HG03460 (cell line): ENCODE results near the gene UPF3B.
"Not testable (repeated sequence)": the region's sequence is repeated elsewhere in the genome, so short reads cannot be mapped to it uniquely, and the experiment has no call there.

Source experiments
- ATAC-seq: cut with Tn5 transposase; IDR thresholded peaks from one replicate; pipeline ENCODE4 v1.9.1; 2021; ENCODE audit not compliant: unreplicated experiment

Gene UPF3B

DNA sequence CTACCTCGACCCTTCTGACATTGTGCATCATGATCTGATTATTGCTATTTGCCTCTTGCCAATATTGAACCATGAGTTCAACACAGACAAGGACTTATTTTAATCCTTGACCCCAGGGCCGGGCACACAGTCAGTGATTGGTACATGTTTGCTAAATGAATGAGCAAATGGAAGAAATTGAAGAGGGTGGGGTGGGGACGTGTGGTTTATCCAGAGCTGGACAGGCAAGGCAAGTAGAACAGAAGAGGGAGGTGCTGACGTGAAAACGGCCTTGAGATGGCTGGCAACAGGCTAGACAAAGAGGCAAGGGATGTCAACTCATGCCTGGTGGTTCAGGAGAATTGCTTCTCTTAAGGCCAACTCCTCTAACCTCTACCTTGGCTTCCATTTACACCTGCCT, 28.5 kb downstream of the UPF3B start:
- not testable (repeated sequence) for ATAC-seq

DNA sequence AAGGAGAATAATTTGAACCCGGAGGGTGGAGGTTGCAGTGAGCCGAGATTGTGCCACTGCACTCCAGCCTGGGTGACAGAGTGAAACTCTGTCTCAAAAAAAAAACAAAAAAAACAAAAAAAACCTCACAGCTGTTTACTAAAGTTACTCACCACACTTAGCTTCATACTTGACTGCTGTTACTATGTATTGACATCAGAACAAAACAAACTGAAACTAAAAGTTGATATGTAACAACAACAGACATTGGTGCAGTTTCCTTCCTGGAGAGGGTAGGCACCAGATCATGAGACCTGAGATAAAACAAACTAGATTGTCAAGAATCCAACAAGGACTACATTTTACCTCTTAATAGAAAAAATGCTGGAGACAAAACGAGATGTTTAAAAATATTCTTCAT, 31.1 kb downstream of the UPF3B start:
- ATAC-seq: peak; percentile 93

DNA sequence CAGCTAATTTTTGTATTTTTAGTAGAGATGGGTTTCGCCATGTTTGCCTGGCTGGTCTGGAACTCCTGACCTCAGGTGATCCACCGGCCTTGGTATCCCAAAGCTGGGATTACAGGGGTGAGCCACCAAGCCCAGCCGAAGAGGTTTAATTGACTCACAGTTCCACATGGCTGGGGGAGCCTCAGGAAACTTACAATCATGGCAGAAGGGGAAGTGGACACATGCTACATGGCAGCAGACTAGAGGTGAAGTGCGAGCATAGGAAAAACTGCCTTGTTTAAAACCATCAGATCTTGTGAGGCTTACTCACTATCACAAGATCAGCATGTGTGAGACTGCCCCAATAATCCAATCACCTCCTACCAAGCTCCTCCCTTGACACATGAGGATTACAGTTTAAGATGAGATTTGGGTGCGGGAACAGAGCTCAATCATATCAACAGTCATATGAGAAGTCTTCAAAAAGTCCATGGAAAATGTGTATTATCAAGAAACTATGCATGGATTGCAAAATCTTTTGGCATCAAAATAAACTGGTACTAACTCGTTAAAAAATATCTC, 35.6 kb downstream of the UPF3B start:
- no peak for ATAC-seq

DNA sequence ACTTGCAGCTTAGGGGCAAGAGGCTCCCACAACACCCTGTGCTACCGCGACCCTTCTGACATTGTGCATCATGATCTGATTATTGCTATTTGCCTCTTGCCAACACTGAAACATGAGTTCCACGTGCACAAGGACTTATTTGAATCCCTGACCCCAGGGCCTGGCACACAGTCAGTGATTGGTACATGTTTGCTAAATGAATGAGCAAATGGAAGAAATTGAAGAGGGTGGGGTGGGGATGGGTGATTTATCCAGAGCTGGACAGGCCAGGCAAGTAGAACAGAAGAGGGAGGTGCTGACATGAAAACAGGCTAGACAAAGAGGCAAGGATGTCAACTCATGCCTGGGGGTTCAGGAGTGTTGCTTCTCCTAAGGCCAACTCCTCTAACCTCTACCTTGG, 36.5 kb downstream of the UPF3B start:
- no peak for ATAC-seq

DNA sequence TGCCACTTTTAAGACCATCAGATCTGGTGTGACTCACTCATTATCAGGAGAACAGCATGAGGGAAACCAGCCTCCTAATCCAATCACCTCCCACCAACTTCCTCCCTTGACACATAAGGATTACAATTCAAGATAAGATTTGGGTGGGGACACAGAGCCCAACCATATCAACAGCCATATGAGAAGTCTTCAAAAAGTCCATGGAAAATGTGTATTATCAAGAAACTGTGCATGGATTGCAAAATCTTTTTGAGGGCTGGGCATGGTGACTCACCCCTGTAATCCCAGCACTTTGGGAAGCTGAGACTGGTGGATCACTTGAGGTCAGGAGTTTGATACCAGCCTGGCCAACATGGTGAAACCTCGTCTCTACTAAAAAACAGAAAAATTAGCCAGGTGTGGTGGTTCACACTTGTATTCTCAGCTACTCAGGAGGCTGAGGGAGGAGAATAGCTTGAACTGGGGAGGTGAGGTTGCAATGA, 43.5 kb downstream of the UPF3B start:
- ATAC-seq: no peak

DNA sequence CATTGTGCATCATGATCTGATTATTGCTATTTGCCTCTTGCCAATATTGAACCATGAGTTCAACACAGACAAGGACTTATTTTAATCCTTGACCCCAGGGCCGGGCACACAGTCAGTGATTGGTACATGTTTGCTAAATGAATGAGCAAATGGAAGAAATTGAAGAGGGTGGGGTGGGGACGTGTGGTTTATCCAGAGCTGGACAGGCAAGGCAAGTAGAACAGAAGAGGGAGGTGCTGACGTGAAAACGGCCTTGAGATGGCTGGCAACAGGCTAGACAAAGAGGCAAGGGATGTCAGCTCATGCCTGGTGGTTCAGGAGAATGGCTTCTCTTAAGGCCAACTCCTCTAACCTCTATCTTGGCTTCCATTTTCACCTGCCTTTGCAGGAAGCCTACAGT, 44.3 kb downstream of the UPF3B start:
- not testable (repeated sequence) for ATAC-seq

DNA sequence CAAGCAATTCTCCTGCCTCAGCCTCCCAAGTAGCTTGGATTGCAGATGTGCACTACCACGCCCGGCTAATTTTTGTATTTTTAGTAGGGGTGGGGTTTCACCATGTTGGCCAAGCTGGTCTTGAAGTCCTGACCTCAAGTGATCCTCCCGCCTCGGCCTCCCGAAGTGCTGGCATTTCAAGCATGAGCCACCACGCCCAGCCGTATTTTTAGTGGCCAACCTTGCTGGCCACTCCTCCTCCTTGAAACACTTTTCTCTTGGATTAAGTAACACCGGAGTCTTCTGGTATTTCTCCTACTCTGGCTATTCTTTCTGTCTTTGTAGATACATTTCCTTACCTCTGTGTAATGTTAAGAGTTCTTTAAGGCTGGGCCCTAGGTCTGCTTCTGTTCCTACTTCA, 50.2 kb downstream of the UPF3B start:
- no peak for ATAC-seq

DNA sequence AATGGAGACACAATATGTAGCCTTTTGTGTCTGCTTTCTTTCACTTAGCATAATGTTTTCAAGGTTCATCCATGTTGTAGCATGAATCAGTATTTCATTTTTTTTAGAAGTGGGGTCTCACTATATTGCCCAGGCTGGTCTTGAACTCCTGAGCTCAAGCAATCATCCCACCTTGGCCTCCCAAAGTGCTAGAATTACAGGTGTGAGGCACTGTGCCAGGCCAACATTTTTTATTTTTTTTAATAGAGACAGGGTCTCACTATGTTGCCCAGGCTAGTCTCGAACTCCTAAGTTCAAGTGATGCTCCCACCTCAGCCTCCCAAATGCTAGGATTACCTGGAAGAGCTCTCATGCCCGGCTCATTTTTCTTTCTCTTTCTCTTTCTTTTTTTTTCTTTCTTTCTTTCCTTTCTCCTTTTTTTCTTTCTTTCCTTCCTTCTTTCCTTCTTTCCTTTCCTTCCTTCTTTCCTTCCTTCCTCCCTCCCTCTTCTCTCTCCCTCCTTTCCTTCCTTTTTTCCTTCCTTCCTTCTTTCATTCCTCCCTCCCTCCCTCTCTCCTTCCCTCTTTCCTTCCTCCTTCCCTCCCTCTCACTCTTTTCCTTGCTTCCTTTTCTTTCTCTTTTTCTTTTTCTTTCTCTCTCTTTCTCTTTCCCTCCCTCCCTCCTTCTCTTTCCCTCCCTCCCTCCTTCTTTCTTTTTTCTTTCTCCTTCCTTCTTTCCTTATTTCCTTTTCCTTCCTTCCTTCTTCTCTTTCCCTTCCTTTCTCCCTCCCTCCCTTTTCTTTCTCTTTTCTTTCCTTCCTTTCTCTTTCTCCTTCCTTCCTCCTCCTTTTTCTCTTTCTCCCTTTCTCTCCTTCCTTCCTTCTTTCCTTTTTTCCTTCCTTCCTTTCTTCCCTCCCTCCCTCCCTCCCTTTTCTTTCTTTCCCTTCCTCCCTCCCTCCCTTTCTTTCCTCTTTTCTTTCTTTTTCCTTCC, 51.2 kb downstream of the UPF3B start:
- ATAC-seq: no peak

DNA sequence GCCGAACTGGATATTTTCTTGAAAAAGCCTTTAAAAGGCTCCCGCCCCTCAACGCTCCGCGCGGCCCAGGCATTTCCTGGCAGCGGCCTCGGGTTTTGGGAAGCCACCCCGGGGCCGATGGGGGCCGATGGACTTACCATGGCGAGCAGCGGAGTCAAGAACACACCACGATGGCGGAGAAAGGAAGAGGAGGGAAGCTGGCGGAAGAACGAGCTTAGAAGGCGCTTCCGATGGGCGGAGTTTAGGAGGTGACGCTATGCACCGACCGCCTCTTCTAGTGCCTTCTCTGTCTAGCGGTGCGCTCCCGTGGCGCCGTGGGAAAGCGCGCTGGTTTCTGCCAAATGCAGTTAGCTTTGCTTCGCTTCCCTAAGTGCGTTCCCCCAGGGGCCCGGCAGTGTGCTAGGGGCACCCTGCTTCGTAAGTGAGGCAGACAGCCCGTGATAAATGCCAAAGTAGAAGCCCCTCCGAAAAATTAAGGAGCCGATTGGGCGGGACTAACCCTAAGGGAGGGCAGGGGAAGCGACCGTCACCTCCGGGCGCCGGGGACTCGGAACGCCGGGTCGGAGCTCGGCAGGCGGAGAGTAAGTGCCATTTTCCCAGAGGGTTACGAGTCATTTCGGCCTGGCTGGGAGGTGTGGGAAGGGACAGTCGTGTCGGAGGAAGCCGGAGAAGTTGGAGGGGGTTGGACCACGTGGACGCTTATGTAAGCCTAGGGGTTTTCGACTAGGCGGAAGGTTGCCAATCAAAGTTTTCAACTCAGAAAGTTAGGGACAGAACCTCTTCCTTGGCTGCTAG, 61.1 kb downstream of the UPF3B start, which contains the start of gene RPL39:
Gene RPL39 (minus strand): TSS at position 194 of the 795 bp plus-strand sequence. CDS start 54 bp downstream, at position 140.
- peak; percentile 90 for ATAC-seq

DNA sequence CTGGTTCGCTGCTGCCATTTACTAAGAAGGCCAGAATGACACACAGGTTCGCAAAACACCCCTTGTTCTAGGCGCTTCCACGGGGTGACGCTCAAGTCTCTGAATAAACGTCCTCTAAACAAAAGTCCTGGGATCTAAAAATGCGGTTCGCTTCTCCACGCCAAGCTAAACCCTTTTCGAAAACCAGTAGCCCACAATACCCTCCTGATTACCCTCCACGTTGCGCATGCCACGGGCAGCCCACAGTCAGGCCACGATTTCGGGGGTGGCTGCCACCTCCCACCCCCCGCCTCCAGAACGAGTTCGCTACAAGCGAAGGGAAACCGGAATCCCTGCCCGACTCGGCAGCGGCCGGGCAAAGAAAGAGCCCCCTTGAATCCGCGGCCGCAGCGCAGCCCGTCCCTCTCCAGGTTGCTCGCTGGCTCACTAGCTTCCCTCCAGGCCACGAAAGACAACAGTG, 61.8 kb downstream of the UPF3B start:
- peak; percentile 23 for ATAC-seq

DNA sequence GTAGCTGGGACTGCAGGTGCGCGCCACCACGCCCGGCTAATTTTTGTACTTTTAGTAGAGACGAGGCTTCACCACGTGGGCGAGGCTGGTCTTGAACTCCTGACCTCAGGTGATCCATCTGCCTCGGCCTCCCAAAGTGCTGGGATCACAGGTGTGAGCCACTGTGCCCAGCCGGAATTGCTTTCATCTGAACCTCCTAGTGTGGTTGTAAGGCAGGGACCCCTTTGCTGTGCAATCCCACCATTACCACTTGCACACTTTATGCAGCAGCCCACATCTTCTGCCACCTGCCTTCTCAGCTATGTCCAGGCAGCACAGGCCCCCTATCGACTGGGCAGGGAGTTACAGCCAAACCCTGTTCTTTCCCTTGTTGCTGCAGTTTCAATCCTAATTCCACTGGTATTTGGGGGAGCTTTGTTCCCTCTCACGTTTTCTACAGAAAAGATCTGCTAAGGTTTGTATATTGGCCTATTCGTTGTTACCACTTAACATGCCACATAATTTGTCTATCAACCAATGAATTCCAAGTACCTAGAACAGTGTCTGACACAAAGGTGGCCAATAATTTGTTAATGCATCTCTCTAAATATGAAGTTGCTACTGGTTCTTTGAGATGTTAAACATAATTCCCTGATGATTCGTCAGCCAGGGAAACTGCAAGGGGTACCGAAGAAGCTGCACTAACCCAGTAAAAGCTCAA, 67.9 kb downstream of the UPF3B start:
- ATAC-seq: no peak
